Measurements from ENCODE around the gene SUGCT. TPM values are rescaled to one million over a fixed set of nuclear protein-coding genes. Genes with fewer than 3 reads are reported as not detected.

SUGCT gene
- total RNA-seq, 2 donors from 2014 or later: 10.3 to 18.6 TPM

GRCh38 chr7:40299097-40299496, 164.3 kb downstream of the SUGCT start:
- intact Hi-C loops (cut with DNase I, micrococcal nuclease): no loop called here
- DNase-seq (no peak), ATAC-seq (no peak)

GRCh38 chr7:40300146-40300670, 165.4 kb downstream of the SUGCT start:
- ATAC-seq: no peak
- no peak for DNase-seq
- intact Hi-C loops (cut with DNase I, micrococcal nuclease): no loop called here

- no peak for DNase-seq
- no peak for ATAC-seq
- intact Hi-C loops (cut with DNase I, micrococcal nuclease): no loop called here
Measured at GRCh38 chr7:40301486-40302068, 166.8 kb downstream of the SUGCT start.

- ATAC-seq (no peak), DNase-seq (no peak)
- intact Hi-C loops (cut with DNase I, micrococcal nuclease): no loop called here
Measured at GRCh38 chr7:40303996-40304395, 169.2 kb downstream of the SUGCT start.

- DNase-seq: no peak
Measured at GRCh38 chr7:40305229-40305628, 170.4 kb downstream of the SUGCT start.

GRCh38 chr7:40306025-40306424, 171.2 kb downstream of the SUGCT start:
- no peak for DNase-seq
- no peak for ATAC-seq
- intact Hi-C loops (cut with DNase I, micrococcal nuclease): no loop called here

More at GRCh38 chr7:40305229-40305628, 170.4 kb downstream of the SUGCT start:
- ATAC-seq: no peak
- intact Hi-C loops (cut with DNase I, micrococcal nuclease): no loop called here

GRCh38 chr7:40306596-40306995, 171.8 kb downstream of the SUGCT start:
- ATAC-seq (no peak), DNase-seq (no peak)
- intact Hi-C loops (cut with DNase I, micrococcal nuclease): no loop called here

- DNase-seq (no peak), ATAC-seq (peak; percentile 19)
- intact Hi-C loops (cut with DNase I, micrococcal nuclease): no loop called here
Measured at GRCh38 chr7:40310258-40310657, 175.5 kb downstream of the SUGCT start.

- intact Hi-C loops (cut with DNase I, micrococcal nuclease): no loop called here
- DNase-seq (no peak), ATAC-seq (no peak)
Measured at GRCh38 chr7:40311307-40311706, 176.5 kb downstream of the SUGCT start.

- DNase-seq (no peak), ATAC-seq (no peak)
- intact Hi-C loops (cut with DNase I, micrococcal nuclease): no loop called here
Measured at GRCh38 chr7:40315277-40315676, 180.5 kb downstream of the SUGCT start.

- intact Hi-C loops (cut with DNase I, micrococcal nuclease): no loop called here
- no peak for DNase-seq
- ATAC-seq: no peak
Measured at GRCh38 chr7:40316176-40316575, 181.4 kb downstream of the SUGCT start.

GRCh38 chr7:40324914-40325313, 190.1 kb downstream of the SUGCT start:
- intact Hi-C loops (cut with DNase I, micrococcal nuclease): loop anchor here in 1 of 2 donors (10.0 kb wide), 2 partner anchors 280 to 1370 kb away; no protein-coding TSS in a partner anchor
- peak; percentile 75 for ATAC-seq
- DNase-seq: no peak

GRCh38 chr7:40327113-40327512, 192.3 kb downstream of the SUGCT start:
- intact Hi-C loops (cut with DNase I, micrococcal nuclease): loop anchor here in 1 of 2 donors (10.0 kb wide), 2 partner anchors 278 to 1368 kb away; no protein-coding TSS in a partner anchor
- ATAC-seq (no peak), DNase-seq (no peak)

GRCh38 chr7:40327873-40328272, 193.1 kb downstream of the SUGCT start:
- intact Hi-C loops (cut with DNase I, micrococcal nuclease): loop anchor here in 1 of 2 donors (10.0 kb wide), 2 partner anchors 277 to 1367 kb away; no protein-coding TSS in a partner anchor
- DNase-seq (no peak), ATAC-seq (no peak)

- peak; percentile 77 for ATAC-seq
- no peak for DNase-seq
- intact Hi-C loops (cut with DNase I, micrococcal nuclease): loop anchor here in 1 of 2 donors (10.0 kb wide), 2 partner anchors 275 to 1365 kb away; no protein-coding TSS in a partner anchor
Measured at GRCh38 chr7:40329601-40330153, 194.9 kb downstream of the SUGCT start.

- ATAC-seq: peak; percentile 87
- intact Hi-C loops (cut with DNase I, micrococcal nuclease): no loop called here
- DNase-seq: no peak
Measured at GRCh38 chr7:40330408-40330807, 195.6 kb downstream of the SUGCT start.

GRCh38 chr7:40331915-40332314, 197.1 kb downstream of the SUGCT start:
- DNase-seq: no peak
- intact Hi-C loops (cut with DNase I, micrococcal nuclease): no loop called here
- no peak for ATAC-seq

GRCh38 chr7:40332516-40332915, 197.7 kb downstream of the SUGCT start:
- intact Hi-C loops (cut with DNase I, micrococcal nuclease): no loop called here
- ATAC-seq: no peak
- DNase-seq: no peak

- DNase-seq (no peak), ATAC-seq (no peak)
- intact Hi-C loops (cut with DNase I, micrococcal nuclease): no loop called here
Measured at GRCh38 chr7:40341836-40342235, 207.0 kb downstream of the SUGCT start.

GRCh38 chr7:40346554-40346953, 211.7 kb downstream of the SUGCT start:
- intact Hi-C loops (cut with DNase I, micrococcal nuclease): no loop called here
- no peak for DNase-seq
- ATAC-seq: no peak

Measured in left colon (tissue), 2 donors.